ENCODE measurements around the gene ROBO3. TPM values are rescaled to one million over a fixed set of nuclear protein-coding genes. Genes with fewer than 3 reads are reported as not detected.

The ROBO3 gene
- total RNA-seq, 1 donor from 2014 or later: 30.6 TPM

- TF ChIP-seq CTCF (conservative IDR thresholded peaks at IDR 0.05; ENCODE audit: low read depth, low read length): no peak
- H3K4me3 ChIP-seq (ENCODE audit: low read depth, low read length): no peak overlapping the region
- DNase-seq (ENCODE audit: low read depth): no peak
Observed at GRCh38 chr11:124886476-124886875, 21.2 kb downstream of the ROBO3 start.

GRCh38 chr11:124886978-124887666, 21.9 kb downstream of the ROBO3 start:
- no peak for DNase-seq (ENCODE audit: low read depth)
- no peak overlapping the region for H3K4me3 ChIP-seq (ENCODE audit: low read depth, low read length)
- TF ChIP-seq CTCF (conservative IDR thresholded peaks at IDR 0.05; ENCODE audit: low read depth, low read length): no peak

- no peak overlapping the region for H3K4me3 ChIP-seq (ENCODE audit: low read depth, low read length)
- no peak for DNase-seq (ENCODE audit: low read depth)
- TF ChIP-seq CTCF (conservative IDR thresholded peaks at IDR 0.05; ENCODE audit: low read depth, low read length): no peak
Observed at GRCh38 chr11:124887667-124888013, 22.4 kb downstream of the ROBO3 start.

- DNase-seq (ENCODE audit: low read depth): no peak
- no peak for TF ChIP-seq CTCF (conservative IDR thresholded peaks at IDR 0.05; ENCODE audit: low read depth, low read length)
- H3K4me3 ChIP-seq (ENCODE audit: low read depth, low read length): no peak overlapping the region
Observed at GRCh38 chr11:124889191-124890091, 24.2 kb downstream of the ROBO3 start.

- no peak for DNase-seq (ENCODE audit: low read depth)
- TF ChIP-seq CTCF (conservative IDR thresholded peaks at IDR 0.05; ENCODE audit: low read depth, low read length): no peak
- H3K4me3 ChIP-seq (ENCODE audit: low read depth, low read length): no peak overlapping the region
Observed at GRCh38 chr11:124890151-124890550, 24.9 kb downstream of the ROBO3 start.

- no peak for DNase-seq (ENCODE audit: low read depth)
- no peak for TF ChIP-seq CTCF (conservative IDR thresholded peaks at IDR 0.05; ENCODE audit: low read depth, low read length)
Observed at GRCh38 chr11:124890683-124891372, 25.6 kb downstream of the ROBO3 start.

More at GRCh38 chr11:124890683-124891372, 25.6 kb downstream of the ROBO3 start:
- H3K4me3 ChIP-seq (ENCODE audit: low read depth, low read length): no peak overlapping the region

Measured in epithelial cell of proximal tubule (primary cell).